BE2C (cell line): ENCODE results near the gene POC5.
"Not testable (repeated sequence)": the region's sequence is repeated elsewhere in the genome, so short reads cannot be mapped to it uniquely, and the experiment has no call there.

ENCODE experiments used
- DNase-seq: peaks from one replicate; pipeline ENCODE4 v3.0.0-alpha.2; 2020
- H3K27me3 ChIP-seq: fragments of 250-450 bp; sonication (Bioruptor Pico); 2 replicates; pipeline ENCODE4 v1.5.1; 2020; ENCODE audit warnings: mild to moderate bottlenecking
- H3K36me3 ChIP-seq: fragments of 250-450 bp; sonication (Bioruptor Pico); 2 replicates; pipeline ENCODE4 v1.5.1; 2020; ENCODE audit warnings: mild to moderate bottlenecking
- H3K4me1 ChIP-seq: fragments of 250-450 bp; sonication (Bioruptor Pico); 2 replicates; pipeline ENCODE4 v1.5.1; 2020
- H3K4me3 ChIP-seq: 2 replicates; pipeline ENCODE4 v1.5.1; 2011; ENCODE audit warnings: low read depth, low read length
- H3K9me3 ChIP-seq: fragments of 250-450 bp; sonication (Bioruptor Pico); 2 replicates; pipeline ENCODE4 v1.5.1; 2020
- CTCF ChIP-seq: IDR thresholded peaks from 2 replicates; pipeline ENCODE4 v1.5.1; 2012; ENCODE audit warnings: mild to moderate bottlenecking, low read depth, low read length

Gene POC5

GRCh38 chr5:75727931-75728330, 10.7 kb upstream of the POC5 start:
- no peak for DNase-seq
- H3K9me3 ChIP-seq: no peaks in the 10 kb centered on the region
- no peaks in the 10 kb centered on the region for H3K4me1 ChIP-seq
- no peaks in the 10 kb centered on the region for H3K27me3 ChIP-seq
- H3K4me3 ChIP-seq: no peak overlapping the region
- no peaks in the 10 kb centered on the region for H3K36me3 ChIP-seq
- TF ChIP-seq CTCF: no peak

GRCh38 chr5:75726224-75726623, 9.0 kb upstream of the POC5 start:
- not testable (repeated sequence) for DNase-seq, H3K36me3 ChIP-seq, H3K27me3 ChIP-seq

GRCh38 chr5:75723378-75723777, 6.1 kb upstream of the POC5 start:
- H3K4me3 ChIP-seq: no peak overlapping the region
- no peaks in the 10 kb centered on the region for H3K9me3 ChIP-seq
- no peaks in the 10 kb centered on the region for H3K27me3 ChIP-seq
- no peaks in the 10 kb centered on the region for H3K36me3 ChIP-seq
- DNase-seq: no peak
- no peak for TF ChIP-seq CTCF
- H3K4me1 ChIP-seq: no peaks in the 10 kb centered on the region

More at GRCh38 chr5:75726224-75726623, 9.0 kb upstream of the POC5 start:
- H3K9me3 ChIP-seq, H3K4me1 ChIP-seq, H3K4me3 ChIP-seq: not testable (repeated sequence)

GRCh38 chr5:75721573-75721972, 4.3 kb upstream of the POC5 start:
- H3K4me3 ChIP-seq: no peak overlapping the region
- H3K9me3 ChIP-seq: no peaks in the 10 kb centered on the region
- no peaks in the 10 kb centered on the region for H3K4me1 ChIP-seq
- TF ChIP-seq CTCF: no peak
- no peaks in the 10 kb centered on the region for H3K36me3 ChIP-seq
- no peak for DNase-seq
- no peaks in the 10 kb centered on the region for H3K27me3 ChIP-seq

- no peaks in the 10 kb centered on the region for H3K36me3 ChIP-seq
- no peak for DNase-seq
- no peaks in the 10 kb centered on the region for H3K27me3 ChIP-seq
- no peaks in the 10 kb centered on the region for H3K9me3 ChIP-seq
- no peak for TF ChIP-seq CTCF
- H3K4me3 ChIP-seq: no peak overlapping the region
- H3K4me1 ChIP-seq: no peaks in the 10 kb centered on the region
These were observed 3.6 kb upstream of the POC5 start for GRCh38 chr5:75720882-75721281.

GRCh38 chr5:75716715-75717081, 539 bp downstream of the POC5 start:
- peaks cover 16% of the 10 kb centered on the region; the same call in 1 of the 2 replicates for H3K36me3 ChIP-seq
- no peak for TF ChIP-seq CTCF
- H3K4me1 ChIP-seq: no peaks in the 10 kb centered on the region
- no peaks in the 10 kb centered on the region for H3K27me3 ChIP-seq
- H3K9me3 ChIP-seq: no peaks in the 10 kb centered on the region
- H3K4me3 ChIP-seq: peak overlapping the region; percentile 87
- DNase-seq: peak; percentile 28

GRCh38 chr5:75712091-75712490, 5.1 kb downstream of the POC5 start:
- H3K27me3 ChIP-seq: no peaks in the 10 kb centered on the region
- no peak overlapping the region for H3K4me3 ChIP-seq
- no peaks in the 10 kb centered on the region for H3K9me3 ChIP-seq
- TF ChIP-seq CTCF: no peak
- peaks cover 23% of the 10 kb centered on the region for H3K36me3 ChIP-seq
- DNase-seq: no peak
- H3K4me1 ChIP-seq: no peaks in the 10 kb centered on the region
